ENCODE measurements around the gene CALB2. TPM values are rescaled to one million over a fixed set of nuclear protein-coding genes. Genes with fewer than 3 reads are reported as not detected.
A peak's percentile ranks its signal among the peaks of the same experiment; 100 is the strongest.

CALB2 gene
- 0.22 and 0.40 TPM in 2 replicates for total RNA-seq (2016; rRNA removed; fragmentation: Illumina TruSeq; extraction: Trizol)
- total RNA-seq (2016; cell fraction: cytosol; rRNA removed; fragmentation: Illumina TruSeq; extraction: Trizol; ENCODE audit: low read depth) = not detected in 2 replicates
- total RNA-seq (2016; cell fraction: insoluble cytoplasmic fraction; rRNA removed; fragmentation: Illumina TruSeq; extraction: Trizol) = 0.19 TPM in 1 of 2 replicates, not detected in the other
- 0.22 TPM in 1 of 2 replicates, not detected in the other for total RNA-seq (2016; cell fraction: membrane; rRNA removed; fragmentation: Illumina TruSeq; extraction: Trizol)
- total RNA-seq (2016; cell fraction: nucleus; rRNA removed; fragmentation: Illumina TruSeq; extraction: Trizol) = not detected in 2 replicates
- polyA plus RNA-seq (2011; rRNA removed) = 0.20 and 0.37 TPM in 2 replicates
- polyA plus RNA-seq (2011; cell fraction: cytosol; rRNA removed) = 0.12 and 0.18 TPM in 2 replicates
- polyA plus RNA-seq (2011; cell fraction: nucleus; rRNA removed) = 0.17 TPM in 1 of 2 replicates, not detected in the other
- 0.13 TPM in 1 of 2 replicates, not detected in the other for polyA plus RNA-seq (2012)
- polyA plus RNA-seq (2016; cell fraction: cytosol; fragmentation: Illumina TruSeq; extraction: Trizol; ENCODE audit: low read depth) = 0.14 and 0.27 TPM in 2 replicates
- polyA plus RNA-seq (2016; cell fraction: insoluble cytoplasmic fraction; fragmentation: Illumina TruSeq; extraction: Trizol; ENCODE audit: low read depth) = 0.28 and 0.53 TPM in 2 replicates
- polyA plus RNA-seq (2016; cell fraction: membrane; fragmentation: Illumina TruSeq; extraction: Trizol; ENCODE audit: low read depth) = 0.15 and 0.26 TPM in 2 replicates
- 0.79 TPM in 1 of 2 replicates, not detected in the other for polyA plus RNA-seq (2016; cell fraction: nucleus; fragmentation: Illumina TruSeq; extraction: Trizol; ENCODE audit: insufficient read depth, low read depth)
- polyA minus RNA-seq (2011; rRNA and poly(A)+ RNA removed; ENCODE audit: low replicate concordance) = not detected in 2 replicates
- not detected in 2 replicates for polyA minus RNA-seq (2011; cell fraction: cytosol; rRNA and poly(A)+ RNA removed)
- not detected in 2 replicates for polyA minus RNA-seq (2011; cell fraction: nucleus; rRNA and poly(A)+ RNA removed)
- Bru-seq, nascent RNA = percentile 15 among the genes with signal in this experiment
- percentile 15 among the genes with signal in this experiment for BruChase-seq, experiment 1, labeled RNA remaining after a 6-hour chase
- percentile 17 among the genes with signal in this experiment for BruChase-seq, experiment 2, labeled RNA remaining after a 2-hour chase
- long read RNA-seq, experiment 1, partial matches to known transcripts = 1 of 1 reads
- long read RNA-seq, experiment 1, other reads (novel, unspliced or antisense) = 0 of 1 reads
- long read RNA-seq, experiment 2, partial matches to known transcripts = 0 of 1 reads
- long read RNA-seq, experiment 2, other reads (novel, unspliced or antisense) = 0 of 1 reads

GRCh38 chr16:71358464-71358998 is at the start of gene CALB2:
Gene CALB2, plus strand, starts transcription at chr16:71358723. Its CDS starts 70 bp downstream, at chr16:71358793.
- H3K9me3 ChIP-seq (ENCODE audit: low read length) = no peaks in the 10 kb centered on the region
- no peak within 1 kb of the TSS for H3K9ac ChIP-seq (ENCODE audit: insufficient read depth, low read depth, low read length)
- FAIRE-seq (no peak), DNase-seq (ENCODE audit: low spot score) (peak; percentile 43), ATAC-seq (peak; percentile 94)
- WGBS (ENCODE audit: low lambda C conversion rate) = 1% methylated on average over 26 of the region's 53 CpGs
- ChIA-PET POLR2A (no interaction called here), CTCF (ENCODE audit: low intra/inter-chr PET ratio, low total read pairs) (interaction anchor here (1.1 kb wide), 1 partner anchor 144 kb away, joined by 4 read pairs; no protein-coding TSS in a partner anchor)
- no peaks in the 10 kb centered on the region; the same call in 1 of the 2 replicates for H4K20me1 ChIP-seq (ENCODE audit: insufficient read depth, low read length)
- no peak within 1 kb of the TSS for H2AFZ ChIP-seq (ENCODE audit: low read length)
- H3K4me3 ChIP-seq (replicated peaks in 1 of 3; ENCODE audit: insufficient read depth in 1 of 3, low read depth in 2 of 3, low read length in 3 of 3) = peak within 1 kb of the TSS in 1 of 3 experiments; percentile 45; a peak in 2 of 6 replicates
- in situ Hi-C loops (cut with HindIII; ENCODE audit: extremely low pct_ligation_motif_present, low pct_unique_long_range_greater_than_20kb) = no loop called here
- no TSS peak for BruUV-seq (replicated peaks)
- intact Hi-C loops (cut with micrococcal nuclease; ENCODE audit: unreplicated experiment) = loop anchor here (5.0 kb wide), 1 partner anchor 141 kb away; no protein-coding TSS in a partner anchor
- peak within 1 kb of the TSS; percentile 60 for H3K4me2 ChIP-seq (ENCODE audit: low read depth, low read length)
- H3K79me2 ChIP-seq (ENCODE audit: insufficient read depth, low read length) = no peaks in the 10 kb centered on the region
- H3K27me3 ChIP-seq (ENCODE audit: control insufficient read depth in 1 of 2, insufficient read depth in 2 of 2, low read length in 2 of 2) = peaks cover 2 to 63% of the 10 kb centered on the region in 2 experiments; a peak in 4 of 5 replicates
- peaks cover 9% of the 10 kb centered on the region for H3K4me1 ChIP-seq (ENCODE audit: insufficient read depth, low read length)
- H3K27ac ChIP-seq (ENCODE audit: extremely low read length, insufficient read depth, low read length) = no peak within 1 kb of the TSS
- H3K36me3 ChIP-seq (replicated peaks in 1 of 2; ENCODE audit: control insufficient read depth in 1 of 2, insufficient read depth in 2 of 2, low read length in 2 of 2) = no peaks in the 10 kb centered on the region
- TF ChIP-seq ZFP91 (CRISPR knock-in tag; IDR thresholded peaks at IDR 0.05; ENCODE audit: borderline replicate concordance) (peak; percentile 36; the same call in 1 of the 2 replicates), KLF12 (CRISPR knock-in tag; IDR thresholded peaks at IDR 0.05; ENCODE audit: borderline replicate concordance) (0 out of 2 replicates have a peak, but pooled peaks have one; percentile 57), GABPB1 (CRISPR knock-in tag; IDR thresholded peaks at IDR 0.05) (peak; percentile 55; the same call in 1 of the 2 replicates), HES4 (CRISPR knock-in tag; IDR thresholded peaks at IDR 0.05; ENCODE audit: borderline replicate concordance) (0 out of 2 replicates have a peak, but pooled peaks have one; percentile 49), EP300 (IDR thresholded peaks at IDR 0.05; ENCODE audit: low read depth in 2 of 2, low read length in 2 of 2) (no peak), EP300 (CRISPR knock-in tag; IDR thresholded peaks at IDR 0.05; ENCODE audit: borderline replicate concordance) (no peak), ZNF367 (CRISPR knock-in tag; IDR thresholded peaks at IDR 0.05; ENCODE audit: borderline replicate concordance) (no peak), ZNF451 (CRISPR knock-in tag; IDR thresholded peaks at IDR 0.05) (0 out of 2 replicates have a peak, but pooled peaks have one; percentile 26), MXD3 (CRISPR knock-in tag; IDR thresholded peaks at IDR 0.05) (0 out of 2 replicates have a peak, but pooled peaks have one; percentile 43)
- TF ChIP-seq, protein P1, sequence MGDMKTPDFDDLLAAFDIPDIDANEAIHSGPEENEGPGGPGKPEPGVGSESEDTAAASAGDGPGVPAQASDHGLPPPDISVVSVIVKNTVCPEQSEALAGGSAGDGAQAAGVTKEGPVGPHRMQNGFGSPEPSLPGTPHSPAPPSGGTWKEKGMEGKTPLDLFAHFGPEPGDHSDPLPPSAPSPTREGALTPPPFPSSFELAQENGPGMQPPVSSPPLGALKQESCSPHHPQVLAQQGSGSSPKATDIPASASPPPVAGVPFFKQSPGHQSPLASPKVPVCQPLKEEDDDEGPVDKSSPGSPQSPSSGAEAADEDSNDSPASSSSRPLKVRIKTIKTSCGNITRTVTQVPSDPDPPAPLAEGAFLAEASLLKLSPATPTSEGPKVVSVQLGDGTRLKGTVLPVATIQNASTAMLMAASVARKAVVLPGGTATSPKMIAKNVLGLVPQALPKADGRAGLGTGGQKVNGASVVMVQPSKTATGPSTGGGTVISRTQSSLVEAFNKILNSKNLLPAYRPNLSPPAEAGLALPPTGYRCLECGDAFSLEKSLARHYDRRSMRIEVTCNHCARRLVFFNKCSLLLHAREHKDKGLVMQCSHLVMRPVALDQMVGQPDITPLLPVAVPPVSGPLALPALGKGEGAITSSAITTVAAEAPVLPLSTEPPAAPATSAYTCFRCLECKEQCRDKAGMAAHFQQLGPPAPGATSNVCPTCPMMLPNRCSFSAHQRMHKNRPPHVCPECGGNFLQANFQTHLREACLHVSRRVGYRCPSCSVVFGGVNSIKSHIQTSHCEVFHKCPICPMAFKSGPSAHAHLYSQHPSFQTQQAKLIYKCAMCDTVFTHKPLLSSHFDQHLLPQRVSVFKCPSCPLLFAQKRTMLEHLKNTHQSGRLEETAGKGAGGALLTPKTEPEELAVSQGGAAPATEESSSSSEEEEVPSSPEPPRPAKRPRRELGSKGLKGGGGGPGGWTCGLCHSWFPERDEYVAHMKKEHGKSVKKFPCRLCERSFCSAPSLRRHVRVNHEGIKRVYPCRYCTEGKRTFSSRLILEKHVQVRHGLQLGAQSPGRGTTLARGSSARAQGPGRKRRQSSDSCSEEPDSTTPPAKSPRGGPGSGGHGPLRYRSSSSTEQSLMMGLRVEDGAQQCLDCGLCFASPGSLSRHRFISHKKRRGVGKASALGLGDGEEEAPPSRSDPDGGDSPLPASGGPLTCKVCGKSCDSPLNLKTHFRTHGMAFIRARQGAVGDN (CRISPR knock-in tag; IDR thresholded peaks at IDR 0.05) = peak; percentile 46; the same call in 1 of the 2 replicates
